NCI-H460 (cell line): ENCODE data around the gene MDM2. TPM values are rescaled to one million over a fixed set of nuclear protein-coding genes. Genes with fewer than 3 reads are reported as not detected.
"Not testable (repeated sequence)": the region's sequence is repeated elsewhere in the genome, so short reads cannot be mapped to it uniquely, and the experiment has no call there.

ENCODE experiments used
- DNase-seq: peaks from one replicate; pipeline ENCODE4 v3.0.0-alpha.2; 2016; ENCODE audit warnings: low read depth; ENCODE audit errors: extremely low read depth
- total RNA-seq: library from RNA; depleted of rRNA; stranded (reverse); fragments of >200 nt; shearing (Covaris generic); gene quantifications from 2 replicates; pipeline ENCODE4 v1.2.3, GENCODE V29; 2014

The MDM2 gene
- total RNA-seq, 1 experiment from 2014 or later: 190 TPM

DNA sequence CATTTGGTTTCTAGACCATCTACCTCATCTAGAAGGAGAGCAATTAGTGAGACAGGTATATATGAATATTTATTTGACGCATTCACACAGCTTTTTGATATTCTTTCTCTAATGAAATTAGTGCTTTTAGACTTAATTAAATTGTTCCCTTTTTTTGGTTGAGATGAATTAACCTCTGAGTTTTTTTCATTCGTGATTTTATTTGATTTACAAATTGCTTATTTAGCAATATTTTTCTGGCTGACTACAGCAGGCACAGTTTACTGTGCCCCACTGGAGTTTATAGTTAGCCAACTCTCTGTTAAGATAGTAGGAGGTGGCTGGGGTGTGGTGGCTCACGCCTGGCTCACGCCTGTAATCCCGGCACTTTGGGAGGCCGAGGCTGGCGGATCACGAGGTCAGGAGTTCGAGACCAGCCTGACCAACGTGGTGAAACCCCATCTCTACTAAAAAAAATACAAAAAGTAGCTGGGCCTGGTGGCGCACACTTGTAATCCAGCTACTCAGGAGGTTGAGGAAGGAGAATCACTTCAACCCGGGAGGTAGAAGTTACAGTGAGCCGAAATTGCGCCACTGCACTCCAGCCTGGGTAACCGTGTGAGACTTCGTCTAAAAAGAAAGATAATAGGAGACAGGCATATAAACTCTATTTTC, 16.7 kb downstream of the MDM2 start:
- no peak for DNase-seq

DNA sequence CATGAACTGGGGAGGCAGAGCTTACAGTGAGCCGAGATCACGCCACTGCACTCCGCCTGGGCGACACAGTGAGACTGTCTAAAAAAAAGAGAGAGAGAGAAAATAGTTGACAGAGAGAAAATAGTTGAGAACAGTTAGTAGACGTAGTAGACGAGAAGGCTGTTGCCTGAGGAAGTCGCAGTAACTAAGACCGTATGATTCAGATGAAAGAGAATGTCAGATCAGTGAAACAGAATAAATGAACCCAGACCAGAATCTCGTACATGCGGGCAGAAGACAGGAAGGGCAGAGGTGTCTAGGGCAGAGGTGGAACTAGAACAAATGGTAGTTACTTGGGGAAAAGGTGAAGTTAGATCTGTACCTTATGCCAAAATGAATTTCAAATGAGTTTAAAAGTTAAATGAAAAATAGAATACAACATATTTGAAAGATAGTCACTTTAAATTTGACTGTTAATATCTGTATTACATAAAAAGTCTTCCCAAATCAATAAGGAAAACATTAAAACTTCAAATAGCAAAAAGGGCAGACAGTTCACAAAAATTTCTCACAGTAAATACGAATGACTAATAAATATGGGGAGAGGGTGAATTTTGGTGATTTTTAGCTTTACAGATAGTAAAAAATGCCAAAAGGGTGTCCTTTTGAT, 17.7 kb downstream of the MDM2 start:
- no peak for DNase-seq

DNA sequence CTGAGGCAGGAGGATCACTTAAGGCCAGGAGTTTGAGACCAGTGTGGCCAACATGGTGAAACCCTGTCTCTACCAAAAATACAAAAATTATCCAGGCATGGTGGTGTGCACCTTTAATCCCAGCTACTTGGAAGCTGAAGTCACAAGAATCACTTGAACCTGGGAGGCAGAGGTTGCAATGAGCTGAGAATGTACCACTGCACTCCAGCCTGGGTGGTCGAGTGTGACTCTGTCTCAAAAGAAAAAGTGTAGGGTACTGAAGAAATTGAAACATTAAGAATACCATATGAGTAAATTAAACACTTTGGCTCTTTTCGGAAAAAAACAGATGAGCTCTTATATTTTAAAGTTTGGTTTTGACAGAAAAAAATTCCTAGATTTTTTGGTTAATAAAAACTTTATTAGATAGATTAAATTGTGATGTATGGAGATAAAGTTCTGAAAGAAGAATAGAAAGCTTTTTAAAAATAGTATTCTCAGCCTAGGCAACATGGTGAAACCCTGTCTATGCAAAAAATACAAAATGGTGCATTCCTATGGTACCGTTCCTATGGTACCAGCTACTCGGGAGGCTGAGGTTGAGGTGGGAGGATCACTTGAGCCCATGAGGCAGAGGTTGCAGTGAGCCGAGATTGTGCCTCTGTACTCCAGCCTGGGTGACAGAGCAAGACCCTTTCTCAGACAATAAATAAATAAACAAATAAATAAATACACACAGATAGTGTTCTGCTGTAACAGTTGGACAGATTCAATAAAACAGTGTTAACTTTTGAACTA, 20.1 kb downstream of the MDM2 start:
- DNase-seq: no peak

DNA sequence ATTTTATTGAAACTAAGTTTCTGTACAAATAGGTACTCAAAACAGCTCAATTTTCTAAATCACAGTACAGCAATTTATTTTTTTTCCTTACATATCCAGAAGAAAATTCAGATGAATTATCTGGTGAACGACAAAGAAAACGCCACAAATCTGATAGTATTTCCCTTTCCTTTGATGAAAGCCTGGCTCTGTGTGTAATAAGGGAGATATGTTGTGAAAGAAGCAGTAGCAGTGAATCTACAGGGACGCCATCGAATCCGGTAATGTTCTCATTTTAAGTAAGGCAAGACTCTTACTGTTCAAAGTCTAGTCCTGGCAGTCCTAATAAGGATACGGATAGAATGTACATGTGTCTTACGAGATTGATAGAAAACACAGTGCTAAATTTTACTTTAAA, 20.7 kb downstream of the MDM2 start:
- DNase-seq: no peak

DNA sequence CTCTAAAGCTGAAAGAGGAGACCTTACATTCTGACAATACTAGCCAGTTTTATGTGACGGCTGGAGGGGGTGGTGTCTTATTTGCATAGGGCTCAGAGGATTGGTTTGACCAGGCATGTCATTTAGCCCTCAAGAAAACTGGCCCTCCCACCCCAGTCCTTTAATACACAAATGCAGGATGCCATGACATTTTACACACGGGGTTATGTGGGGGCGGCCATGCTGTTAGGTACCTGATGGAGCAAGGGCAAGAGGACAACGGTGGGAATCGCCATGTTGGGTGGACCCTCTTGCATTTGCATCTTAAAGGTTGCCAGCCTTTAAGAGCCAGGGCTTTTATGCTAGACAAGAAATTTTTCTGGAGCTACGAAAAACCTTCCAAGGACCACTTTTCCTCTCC, 23.3 kb downstream of the MDM2 start:
- no peak for DNase-seq

DNA sequence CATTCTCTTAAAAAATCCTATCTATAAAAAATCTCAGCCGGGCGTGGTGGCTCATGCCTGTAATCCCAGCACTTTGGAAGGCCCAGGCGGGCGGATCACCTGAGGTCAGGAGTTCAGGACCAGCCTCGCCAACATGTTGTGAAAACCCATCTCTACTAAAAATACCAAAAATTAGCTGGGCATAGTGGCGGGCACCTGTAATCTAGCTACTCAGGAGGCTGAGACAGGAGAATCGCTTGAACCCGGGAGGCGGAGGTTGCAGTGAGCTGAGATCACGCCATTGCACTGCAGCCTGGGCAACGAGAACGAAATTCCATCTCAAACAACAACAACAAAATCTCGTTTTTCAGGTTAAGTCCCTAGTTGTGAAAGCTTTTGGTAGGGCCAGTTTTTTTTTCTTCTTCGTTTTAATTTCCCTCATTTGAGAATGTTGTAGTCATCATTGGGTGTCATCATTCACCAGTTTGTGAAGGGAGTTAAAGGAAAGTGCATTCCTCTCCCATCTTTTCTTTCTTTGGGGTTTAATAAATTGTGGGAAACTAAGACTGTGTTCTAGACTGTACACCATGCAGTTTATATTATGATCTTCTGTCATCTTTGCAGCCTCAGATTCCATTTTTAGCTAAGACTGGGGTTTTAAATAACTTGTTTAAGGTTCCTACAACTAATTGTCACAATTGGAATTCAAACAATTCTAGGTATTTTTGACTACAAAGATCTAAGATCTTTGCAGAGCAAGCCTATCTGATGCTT, 23.9 kb downstream of the MDM2 start:
- no peak for DNase-seq

DNA sequence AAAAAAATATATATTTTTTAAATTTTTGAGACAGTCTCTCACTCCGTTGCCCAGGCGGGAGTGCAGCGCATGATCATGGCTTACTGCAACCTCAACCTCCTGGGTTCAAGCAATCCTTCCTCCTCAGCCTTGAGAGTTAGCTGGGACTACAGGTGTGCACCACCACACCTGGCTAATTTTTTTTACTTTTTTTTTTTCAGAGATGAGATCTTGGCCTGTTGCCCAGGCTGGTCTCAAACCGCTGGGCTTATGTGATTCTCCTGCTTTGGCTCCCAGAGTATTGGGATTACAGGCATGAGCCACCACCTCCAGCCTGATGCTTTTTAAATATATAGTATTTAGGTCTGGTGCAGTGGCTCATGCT, 24.5 kb downstream of the MDM2 start:
- DNase-seq: no peak

DNA sequence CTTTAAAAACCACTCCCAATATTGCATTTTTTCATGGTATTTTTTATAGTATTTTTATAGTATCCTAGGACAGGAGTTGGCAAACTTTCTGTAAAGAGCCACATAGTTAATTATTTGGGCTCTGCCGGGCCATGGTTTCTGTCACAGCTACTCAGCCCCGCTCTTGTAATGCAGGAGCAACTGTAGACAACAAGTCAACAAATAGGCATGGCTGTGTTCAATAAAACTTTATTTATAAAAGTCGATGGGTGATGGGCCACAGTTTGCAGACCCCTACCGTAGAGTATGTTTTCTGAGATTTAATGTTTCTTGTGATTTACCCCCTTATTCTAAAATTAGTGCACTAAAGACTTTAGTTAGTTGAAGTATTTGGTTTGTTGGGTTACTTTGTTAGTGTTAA, 25.5 kb downstream of the MDM2 start:
- DNase-seq: no peak

DNA sequence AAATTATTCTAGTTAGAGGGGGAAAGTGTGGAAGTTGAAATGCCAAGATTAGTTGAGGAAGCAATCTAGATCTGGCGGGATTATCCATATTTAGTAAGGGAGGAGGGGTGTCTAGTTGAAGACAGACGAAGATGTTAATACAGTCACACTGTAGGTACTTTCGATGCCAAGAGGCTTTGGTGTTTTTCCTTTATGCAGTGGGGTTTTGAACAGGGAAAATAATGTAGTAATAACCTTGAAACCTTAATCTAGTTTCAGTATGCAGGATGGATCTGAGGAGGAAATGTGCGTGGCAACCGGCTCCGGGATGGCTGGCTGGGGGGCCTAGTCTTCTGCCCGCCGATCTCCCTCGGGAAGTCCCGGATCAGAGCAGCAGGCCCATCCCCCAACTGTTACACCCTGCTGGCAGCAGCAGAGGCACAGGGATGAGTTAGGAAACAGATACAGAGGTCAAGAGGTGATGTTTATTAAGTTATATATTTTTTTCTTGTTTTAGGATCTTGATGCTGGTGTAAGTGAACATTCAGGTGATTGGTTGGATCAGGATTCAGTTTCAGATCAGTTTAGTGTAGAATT, 27.4 kb downstream of the MDM2 start:
- no peak for DNase-seq

DNA sequence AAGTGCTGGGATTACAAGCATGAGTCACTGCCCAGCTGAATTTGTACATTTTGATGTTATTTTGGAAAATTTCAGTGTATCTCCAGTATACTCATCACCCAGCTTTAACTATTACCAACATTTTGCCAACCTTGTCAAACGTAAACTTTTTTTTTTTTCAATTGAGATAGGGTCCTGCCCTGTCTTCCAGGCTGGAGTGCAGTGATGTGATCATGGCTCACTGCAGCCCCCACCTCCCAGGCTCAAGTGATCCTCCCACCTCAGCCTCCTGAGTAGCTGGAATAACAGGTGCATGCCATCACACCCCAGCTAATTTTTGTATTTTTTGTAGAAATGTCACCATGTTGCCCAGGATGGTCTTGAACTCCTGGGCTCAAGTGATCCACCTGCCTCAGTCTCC, 29.2 kb downstream of the MDM2 start:
- DNase-seq: no peak

DNA sequence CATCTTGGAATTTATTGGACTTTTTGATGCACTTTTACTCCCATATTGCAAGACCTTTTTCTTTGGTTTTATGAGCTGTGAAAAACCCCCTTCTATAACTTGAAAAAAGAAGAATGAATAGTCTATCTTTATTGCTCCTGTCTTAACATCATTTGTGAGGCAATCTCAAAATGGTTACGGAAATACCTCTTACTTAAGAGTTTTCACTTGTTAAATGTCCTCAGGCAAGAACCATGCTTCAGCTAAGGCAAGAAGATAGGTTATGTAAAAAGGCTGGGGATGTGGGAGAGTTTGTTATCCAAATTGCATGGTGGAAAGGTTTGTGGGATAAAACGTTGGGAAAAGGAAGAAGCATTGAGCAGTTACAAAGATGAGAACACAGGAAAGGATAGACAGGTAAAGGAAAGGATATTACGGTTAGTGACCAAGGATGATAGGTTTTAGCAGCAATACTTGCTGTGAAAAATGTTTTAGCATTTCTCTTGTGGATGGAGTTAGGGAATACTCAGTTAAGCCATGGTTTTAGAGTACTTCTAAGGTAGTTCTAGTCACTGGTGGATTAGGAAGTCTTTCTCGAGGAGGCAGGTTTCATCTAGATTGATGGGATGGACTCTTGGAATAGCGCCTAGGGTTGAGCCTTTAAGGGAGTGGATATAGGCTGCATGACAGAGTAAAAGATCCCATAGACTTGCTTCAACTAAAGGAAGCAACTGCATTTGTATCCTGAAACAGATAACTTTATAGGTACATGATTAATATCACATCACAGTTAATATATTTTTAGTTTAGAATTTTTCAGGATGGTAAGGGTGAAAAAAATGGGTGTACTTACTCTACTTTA, 30.3 kb downstream of the MDM2 start:
- DNase-seq: no peak

DNA sequence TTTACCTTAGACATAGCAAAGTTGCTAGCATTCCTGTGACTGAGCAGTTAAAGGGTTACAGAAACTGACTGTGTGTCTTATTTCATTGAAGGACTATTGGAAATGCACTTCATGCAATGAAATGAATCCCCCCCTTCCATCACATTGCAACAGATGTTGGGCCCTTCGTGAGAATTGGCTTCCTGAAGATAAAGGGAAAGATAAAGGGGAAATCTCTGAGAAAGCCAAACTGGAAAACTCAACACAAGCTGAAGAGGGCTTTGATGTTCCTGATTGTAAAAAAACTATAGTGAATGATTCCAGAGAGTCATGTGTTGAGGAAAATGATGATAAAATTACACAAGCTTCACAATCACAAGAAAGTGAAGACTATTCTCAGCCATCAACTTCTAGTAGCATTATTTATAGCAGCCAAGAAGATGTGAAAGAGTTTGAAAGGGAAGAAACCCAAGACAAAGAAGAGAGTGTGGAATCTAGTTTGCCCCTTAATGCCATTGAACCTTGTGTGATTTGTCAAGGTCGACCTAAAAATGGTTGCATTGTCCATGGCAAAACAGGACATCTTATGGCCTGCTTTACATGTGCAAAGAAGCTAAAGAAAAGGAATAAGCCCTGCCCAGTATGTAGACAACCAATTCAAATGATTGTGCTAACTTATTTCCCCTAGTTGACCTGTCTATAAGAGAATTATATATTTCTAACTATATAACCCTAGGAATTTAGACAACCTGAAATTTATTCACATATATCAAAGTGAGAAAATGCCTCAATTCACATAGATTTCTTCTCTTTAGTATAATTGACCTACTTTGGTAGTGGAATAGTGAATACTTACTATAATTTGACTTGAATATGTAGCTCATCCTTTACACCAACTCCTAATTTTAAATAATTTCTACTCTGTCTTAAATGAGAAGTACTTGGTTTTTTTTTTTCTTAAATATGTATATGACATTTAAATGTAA, 31.5 kb downstream of the MDM2 start:
- no peak for DNase-seq

DNA sequence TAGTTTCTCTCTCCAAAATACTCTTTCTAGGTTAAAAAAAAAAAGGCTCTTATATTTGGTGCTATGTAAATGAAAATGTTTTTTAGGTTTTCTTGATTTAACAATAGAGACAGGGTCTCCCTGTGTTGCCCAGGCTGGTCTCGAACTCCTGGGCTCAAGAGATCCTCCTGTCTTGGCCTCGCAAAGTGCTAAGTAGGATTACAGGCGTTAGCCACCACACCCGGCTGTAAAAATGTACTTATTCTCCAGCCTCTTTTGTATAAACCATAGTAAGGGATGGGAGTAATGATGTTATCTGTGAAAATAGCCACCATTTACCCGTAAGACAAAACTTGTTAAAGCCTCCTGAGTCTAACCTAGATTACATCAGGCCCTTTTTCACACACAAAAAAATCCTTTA, 33.2 kb downstream of the MDM2 start:
- not testable (repeated sequence) for DNase-seq

DNA sequence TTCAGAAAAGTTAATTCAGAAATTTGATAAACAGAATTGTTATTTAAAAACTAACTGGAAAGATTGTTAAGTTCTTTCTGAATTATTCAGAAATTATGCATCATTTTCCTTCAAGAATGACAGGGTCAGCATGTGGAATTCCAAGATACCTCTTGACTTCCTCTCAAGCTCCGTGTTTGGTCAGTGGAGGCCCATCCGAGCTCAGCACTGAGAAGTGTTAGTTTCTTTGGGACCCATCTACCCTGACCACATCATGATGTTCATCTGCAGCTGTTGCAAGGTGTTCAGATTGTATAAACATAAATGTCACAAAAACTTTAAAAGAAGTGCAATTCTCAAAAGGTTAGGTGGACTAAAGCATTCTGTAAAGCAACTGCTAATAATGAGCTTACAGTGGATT, 33.7 kb downstream of the MDM2 start:
- no peak for DNase-seq

DNA sequence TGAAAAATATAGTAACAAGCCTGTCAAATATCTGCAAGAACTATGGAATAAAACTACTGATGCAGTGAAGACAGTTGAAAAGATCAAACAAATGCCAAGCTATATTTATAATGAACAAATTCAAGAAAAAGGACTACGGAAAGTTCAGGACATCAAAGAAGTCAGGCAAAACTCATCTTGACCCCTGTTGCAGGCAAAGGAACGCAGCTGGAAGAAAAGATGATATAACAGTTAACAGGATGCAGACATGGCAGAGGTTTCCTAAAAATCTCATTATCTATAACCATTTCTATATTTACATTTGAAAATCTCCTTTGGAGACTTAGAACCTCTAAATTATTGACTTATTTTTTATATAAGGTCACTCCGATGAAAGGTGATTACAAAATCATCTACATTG, 34.1 kb downstream of the MDM2 start:
- no peak for DNase-seq

DNA sequence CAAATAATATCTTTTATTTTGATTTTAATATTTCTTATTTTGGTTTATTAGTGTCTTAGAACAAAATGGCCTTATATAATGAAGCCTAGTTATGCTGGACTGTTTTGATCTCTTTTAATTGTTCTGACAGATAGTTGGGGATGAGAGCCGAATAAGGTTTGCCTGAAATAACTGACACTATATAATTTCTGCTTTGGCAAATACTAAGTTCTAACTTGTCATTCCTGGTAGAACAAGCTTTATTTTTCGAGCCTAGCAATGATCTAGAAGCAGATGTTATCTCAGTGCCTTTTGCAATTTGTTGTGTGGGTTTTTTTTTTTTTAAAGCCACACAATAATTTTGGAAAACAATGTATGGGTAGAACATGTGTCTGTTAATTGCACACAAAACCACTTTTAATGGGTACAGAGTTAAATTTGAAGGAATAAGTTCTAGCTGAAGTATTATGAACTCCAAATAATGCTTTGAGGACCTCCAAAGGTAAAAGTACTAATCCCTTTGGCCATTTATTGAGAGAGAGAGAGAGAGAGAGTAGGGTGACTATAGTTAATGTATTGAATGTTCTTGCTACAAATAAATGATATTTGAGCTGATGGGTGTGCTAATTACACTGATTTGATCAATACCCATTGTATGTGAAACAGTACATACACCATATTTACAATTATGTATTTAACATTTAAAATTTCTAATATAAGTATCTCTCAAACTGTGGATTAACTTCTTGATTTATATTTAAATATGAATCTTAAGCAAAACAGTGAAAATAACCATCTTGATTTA, 35.0 kb downstream of the MDM2 start:
- no peak for DNase-seq

DNA sequence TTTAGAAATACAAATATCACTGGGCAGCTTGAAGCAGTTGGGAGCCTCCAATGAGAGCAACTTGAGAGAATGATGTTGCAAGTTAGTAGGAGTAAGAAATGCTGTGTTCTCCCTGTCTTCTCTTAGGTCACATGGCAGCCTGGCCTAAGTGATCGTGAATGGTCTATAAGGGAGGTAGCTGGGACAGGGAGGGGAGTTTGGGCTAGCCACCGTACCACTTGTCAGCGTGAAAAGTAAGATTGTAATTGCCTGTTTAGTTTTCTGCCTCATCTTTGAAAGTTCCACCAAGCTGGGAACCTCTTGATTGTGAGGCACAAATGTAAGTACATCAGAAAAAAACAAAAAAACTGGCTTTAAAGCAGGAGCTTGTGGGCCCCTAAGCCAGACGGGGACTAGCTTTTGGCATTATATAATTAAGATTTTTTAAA, 36.4 kb downstream of the MDM2 start:
- DNase-seq: no peak
